Smooth muscle cell (in vitro differentiated cells): ENCODE measurements around the gene TUBAL3. TPM values are rescaled to one million over a fixed set of nuclear protein-coding genes. Genes with fewer than 3 reads are reported as not detected.

Experiments
- DNase-seq: peaks from one replicate; lab custom pipeline; 2025; ENCODE audit not compliant: unreplicated experiment; lab: John Stamatoyannopoulos, UW
- H2AFZ ChIP-seq: fragments of 200-600 bp; sonication (generic); 2 replicates; pipeline ENCODE4 v1.6.0; 2016; ENCODE audit warnings: antibody characterized with exemption, low read depth, mild to moderate bottlenecking
- H3F3A ChIP-seq: fragments of 200-600 bp; sonication (generic); 2 replicates; pipeline ENCODE4 v1.6.0; 2017; ENCODE audit warnings: antibody characterized with exemption, low read depth
- H3K27ac ChIP-seq: fragments of 200-600 bp; sonication (generic); 2 replicates; pipeline ENCODE4 v1.5.1; 2016; ENCODE audit warnings: low read depth, mild to moderate bottlenecking
- H3K27me3 ChIP-seq: fragments of 200-600 bp; sonication (generic); 2 replicates; pipeline ENCODE4 v1.6.1; 2016; ENCODE audit warnings: low read depth, mild to moderate bottlenecking
- H3K36me3 ChIP-seq: fragments of 200-600 bp; sonication (generic); 2 replicates; pipeline ENCODE4 v1.5.1; 2016; ENCODE audit warnings: low read depth
- H3K4me1 ChIP-seq: fragments of 200-600 bp; sonication (generic); 2 replicates; pipeline ENCODE4 v1.5.1; 2016; ENCODE audit warnings: low read depth
- H3K4me2 ChIP-seq: fragments of 200-600 bp; sonication (generic); 2 replicates; pipeline ENCODE4 v1.6.0; 2016; ENCODE audit warnings: mild to moderate bottlenecking
- H3K4me3 ChIP-seq: fragments of 200-600 bp; sonication (generic); 2 replicates; pipeline ENCODE4 v1.5.1; 2016; ENCODE audit warnings: mild to moderate bottlenecking
- H3K79me2 ChIP-seq: fragments of 200-600 bp; sonication (generic); 2 replicates; pipeline ENCODE4 v1.6.0; 2016; ENCODE audit warnings: low read depth, mild to moderate bottlenecking
- H3K9ac ChIP-seq: fragments of 200-600 bp; sonication (generic); 2 replicates; pipeline ENCODE4 v1.6.0; 2016; ENCODE audit warnings: low read depth
- H3K9me3 ChIP-seq: fragments of 200-600 bp; sonication (generic); replicated peaks from 2 replicates; pipeline ENCODE4 v1.5.1; 2016; ENCODE audit warnings: low read depth
- H4K20me1 ChIP-seq: fragments of 200-600 bp; sonication (generic); 2 replicates; pipeline ENCODE4 v1.6.0; 2016; ENCODE audit warnings: low read depth
- WGBS: methylation state at CpG from one replicate; pipeline ENCODE4 v1.1.7; 2016; ENCODE audit warnings: low lambda C conversion rate; 5-methylcytosine and 5-hydroxymethylcytosine counted together
- polyA plus RNA-seq: library from polyadenylated mRNA; unstranded; fragments of >200 nt; fragmentation: Nextera tagmentation; extraction: Ambion mirVana; gene quantifications from 2 replicates; pipeline ENCODE4 v1.2.1, GENCODE V29; 2016
- total RNA-seq: library from RNA; depleted of rRNA; stranded (reverse); fragments of >200 nt; gene quantifications from 2 replicates; pipeline ENCODE4 v1.2.3, GENCODE V29; 2014
- TF ChIP-seq, protein P1 (sequence below): fragments of 200-600 bp; sonication (generic); IDR thresholded peaks from 2 replicates; pipeline ENCODE4 v1.5.1; 2017; ENCODE audit warnings: borderline replicate concordance, mild to moderate bottlenecking, antibody characterized with exemption; ENCODE audit not compliant: insufficient read depth, poor library complexity, severe bottlenecking

Gene TUBAL3
- total and polyA plus RNA-seq, 2 experiments from 2014 or later, result not detected

GRCh38 chr10:5447056-5447455, 42.4 kb upstream of the TUBAL3 start:
- Histone ChIP-seq H3K9me3 (no peaks in the 10 kb centered on the region), H3K27me3 (no peaks in the 10 kb centered on the region), H4K20me1 (peaks cover 49% of the 10 kb centered on the region), H3K79me2 (peaks cover 67% of the 10 kb centered on the region), H3F3A (peaks cover 30% of the 10 kb centered on the region), H3K27ac (peak overlapping the region; percentile 93), H3K36me3 (peaks cover 6% of the 10 kb centered on the region), H3K4me2 (peak overlapping the region; percentile 96), H3K4me3 (peak overlapping the region; percentile 95), H3K4me1 (peaks cover 39% of the 10 kb centered on the region), H2AFZ (no peak overlapping the region), H3K9ac (peak overlapping the region; percentile 90)
- 21% methylated on average over 3 of the region's 3 CpGs for WGBS
- DNase-seq, result no peak
- TF ChIP-seq, protein P1, sequence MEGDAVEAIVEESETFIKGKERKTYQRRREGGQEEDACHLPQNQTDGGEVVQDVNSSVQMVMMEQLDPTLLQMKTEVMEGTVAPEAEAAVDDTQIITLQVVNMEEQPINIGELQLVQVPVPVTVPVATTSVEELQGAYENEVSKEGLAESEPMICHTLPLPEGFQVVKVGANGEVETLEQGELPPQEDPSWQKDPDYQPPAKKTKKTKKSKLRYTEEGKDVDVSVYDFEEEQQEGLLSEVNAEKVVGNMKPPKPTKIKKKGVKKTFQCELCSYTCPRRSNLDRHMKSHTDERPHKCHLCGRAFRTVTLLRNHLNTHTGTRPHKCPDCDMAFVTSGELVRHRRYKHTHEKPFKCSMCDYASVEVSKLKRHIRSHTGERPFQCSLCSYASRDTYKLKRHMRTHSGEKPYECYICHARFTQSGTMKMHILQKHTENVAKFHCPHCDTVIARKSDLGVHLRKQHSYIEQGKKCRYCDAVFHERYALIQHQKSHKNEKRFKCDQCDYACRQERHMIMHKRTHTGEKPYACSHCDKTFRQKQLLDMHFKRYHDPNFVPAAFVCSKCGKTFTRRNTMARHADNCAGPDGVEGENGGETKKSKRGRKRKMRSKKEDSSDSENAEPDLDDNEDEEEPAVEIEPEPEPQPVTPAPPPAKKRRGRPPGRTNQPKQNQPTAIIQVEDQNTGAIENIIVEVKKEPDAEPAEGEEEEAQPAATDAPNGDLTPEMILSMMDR, result no peak

GRCh38 chr10:5446390-5446926, 41.8 kb upstream of the TUBAL3 start:
- H3K36me3 ChIP-seq, result no peaks in the 10 kb centered on the region
- H3K9me3 ChIP-seq, result no peaks in the 10 kb centered on the region
- peak overlapping the region; percentile 93 for H3K27ac ChIP-seq
- peak overlapping the region; percentile 96 for H3K4me2 ChIP-seq
- peak overlapping the region; percentile 90 for H3K9ac ChIP-seq
- peaks cover 24% of the 10 kb centered on the region for H3F3A ChIP-seq
- no peak overlapping the region for H2AFZ ChIP-seq
- DNase-seq, result peak; percentile 55
- TF ChIP-seq, protein P1, result no peak
- peak overlapping the region; percentile 95 for H3K4me3 ChIP-seq
- peaks cover 64% of the 10 kb centered on the region for H3K79me2 ChIP-seq
- H4K20me1 ChIP-seq, result peaks cover 43% of the 10 kb centered on the region
- no peaks in the 10 kb centered on the region for H3K27me3 ChIP-seq
- 2% methylated on average over 20 of the region's 23 CpGs for WGBS
- H3K4me1 ChIP-seq, result peaks cover 42% of the 10 kb centered on the region

DNA sequence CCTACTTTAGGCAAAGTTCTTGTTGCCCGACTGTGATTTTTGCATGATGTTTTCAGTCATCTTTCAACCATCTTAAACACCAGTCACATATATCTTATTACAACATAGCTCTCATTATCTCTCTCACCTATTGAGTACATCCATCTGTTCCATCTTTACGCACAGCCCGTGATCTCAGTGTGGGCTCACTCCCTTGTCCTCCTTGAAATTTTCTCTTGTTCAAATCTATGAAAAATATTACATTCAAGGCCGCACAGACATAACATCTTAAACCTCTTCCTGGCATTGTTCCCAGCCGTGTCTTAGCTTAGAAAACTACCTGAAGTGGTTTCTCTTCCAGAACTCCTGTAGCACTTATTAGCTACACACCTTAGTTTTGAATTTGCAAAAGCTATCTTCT, 40.4 kb upstream of the TUBAL3 start:
- Histone ChIP-seq H3F3A (peaks cover 13% of the 10 kb centered on the region), H3K4me3 (no peak overlapping the region), H3K79me2 (peaks cover 50% of the 10 kb centered on the region), H2AFZ (no peak overlapping the region), H3K27me3 (no peaks in the 10 kb centered on the region), H3K27ac (no peak overlapping the region), H3K4me1 (peaks cover 37% of the 10 kb centered on the region), H3K4me2 (no peak overlapping the region), H3K9me3 (no peaks in the 10 kb centered on the region), H4K20me1 (peaks cover 28% of the 10 kb centered on the region), H3K36me3 (no peaks in the 10 kb centered on the region), H3K9ac (no peak overlapping the region)
- TF ChIP-seq, protein P1, result no peak
- WGBS, result 87% methylated on average over 5 of the region's 5 CpGs
- no peak for DNase-seq

GRCh38 chr10:5443429-5443828, 38.8 kb upstream of the TUBAL3 start:
- H3K27ac ChIP-seq, result no peak overlapping the region
- H3K4me1 ChIP-seq, result peaks cover 25% of the 10 kb centered on the region
- peaks cover 9% of the 10 kb centered on the region for H3F3A ChIP-seq
- H2AFZ ChIP-seq, result no peak overlapping the region
- no peak for DNase-seq
- H3K4me3 ChIP-seq, result no peak overlapping the region
- H3K79me2 ChIP-seq, result peaks cover 34% of the 10 kb centered on the region
- TF ChIP-seq, protein P1, result no peak
- H3K9ac ChIP-seq, result no peak overlapping the region
- no peak overlapping the region for H3K4me2 ChIP-seq
- WGBS, result 100% methylated on average over 1 of the region's 1 CpG
- no peaks in the 10 kb centered on the region for H3K27me3 ChIP-seq
- H4K20me1 ChIP-seq, result peaks cover 20% of the 10 kb centered on the region
- H3K36me3 ChIP-seq, result no peaks in the 10 kb centered on the region
- no peaks in the 10 kb centered on the region for H3K9me3 ChIP-seq
